SK-N-SH (cell line): ENCODE measurements around the gene ECEL1.

Source experiments
- CTCF ChIP-seq: fragments of 200-600 bp; sonication (generic); IDR thresholded peaks from 2 replicates; pipeline ENCODE4 v1.6.1; 2017; ENCODE audit warnings: antibody characterized with exemption, mild to moderate bottlenecking, moderate library complexity
- EP300 ChIP-seq, 2 experiments: IDR thresholded peaks; 2 replicates each; pipeline versions ENCODE4 v1.4.0 to v1.6.1; 2012; ENCODE audit warnings: borderline replicate concordance in 1 of 2, low read depth in 1 of 2, low read length in 1 of 2
- EZH2phosphoT487 ChIP-seq: fragments of 200-600 bp; sonication (generic); IDR thresholded peaks from 2 replicates; pipeline ENCODE4 v1.6.1; 2017; ENCODE audit warnings: low read depth, mixed run types, mild to moderate bottlenecking, antibody characterized with exemption, moderate library complexity, borderline replicate concordance
- FOXM1 ChIP-seq: IDR thresholded peaks from 2 replicates; pipeline ENCODE4 v1.4.0; 2012; ENCODE audit warnings: low read depth, mild to moderate bottlenecking
- IRF3 ChIP-seq: fragments of 150-350 bp; IDR thresholded peaks from 2 replicates; pipeline ENCODE4 v1.6.1; 2016; ENCODE audit warnings: mild to moderate bottlenecking, low read depth, low read length
- JUND ChIP-seq: IDR thresholded peaks from 2 replicates; pipeline ENCODE4 v1.4.0; 2012
- MEF2A ChIP-seq: IDR thresholded peaks from 2 replicates; pipeline ENCODE4 v1.4.0; 2012; ENCODE audit warnings: low read depth, borderline replicate concordance
- POLR2AphosphoS5 ChIP-seq: IDR thresholded peaks from 2 replicates; pipeline ENCODE4 v1.6.1; 2012; ENCODE audit warnings: low read depth, low read length
- RAD21 ChIP-seq: IDR thresholded peaks from 2 replicates; pipeline ENCODE4 v1.6.1; 2012; ENCODE audit warnings: mild to moderate bottlenecking, low read length
- TF ChIP-seq, protein P1 (sequence below): IDR thresholded peaks from 2 replicates; pipeline ENCODE4; 2012
- TF ChIP-seq, protein P2 (sequence below): IDR thresholded peaks from 2 replicates; pipeline ENCODE4 v1.4.0; 2012; ENCODE audit warnings: low read depth
- TF ChIP-seq, protein P3 (sequence below): fragments of 150-350 bp; IDR thresholded peaks from 2 replicates; pipeline ENCODE4 v1.6.1; 2017; ENCODE audit warnings: antibody characterized with exemption, low read length, low read depth, borderline replicate concordance
- TF ChIP-seq, protein P4 (sequence below): IDR thresholded peaks from 2 replicates; pipeline ENCODE4 v1.6.1; 2012; ENCODE audit warnings: mild to moderate bottlenecking, low read depth, low read length, moderate library complexity

DNA sequence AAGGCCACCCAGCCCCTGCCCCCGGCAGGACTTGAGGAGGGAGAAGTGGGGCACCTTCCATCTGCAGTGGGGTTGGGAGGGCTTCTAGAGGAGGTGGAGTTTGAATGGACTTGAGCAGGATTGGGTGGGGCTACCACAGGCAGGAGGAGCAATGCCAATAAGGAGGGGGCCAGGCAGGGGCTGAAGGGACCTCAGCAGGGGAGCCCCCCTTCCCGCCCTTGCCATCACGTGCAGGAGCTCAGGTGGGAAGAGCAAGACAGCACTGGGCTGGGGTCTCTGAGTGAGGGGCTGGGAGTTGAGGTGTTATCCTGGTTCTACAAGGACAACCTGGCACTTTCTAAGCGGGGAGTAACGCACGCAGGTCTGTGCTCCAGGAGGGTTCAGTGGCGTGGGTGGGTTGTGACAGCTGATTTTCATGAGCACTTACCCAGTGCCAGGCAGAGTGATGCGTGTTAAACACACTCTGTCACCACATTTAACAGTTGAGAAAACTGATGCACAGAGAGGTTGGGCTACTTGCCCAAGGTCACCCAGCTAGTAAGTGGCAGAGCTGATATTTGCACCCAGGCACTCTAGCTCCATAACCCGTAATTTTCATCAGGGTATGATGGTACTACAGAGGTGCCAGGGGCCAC is 43.1 kb upstream of the ECEL1 start:
- no peak for TF ChIP-seq CTCF
- TF ChIP-seq RAD21, result no peak
- no peak for TF ChIP-seq IRF3
- TF ChIP-seq FOXM1, result no peak
- TF ChIP-seq, protein P1, sequence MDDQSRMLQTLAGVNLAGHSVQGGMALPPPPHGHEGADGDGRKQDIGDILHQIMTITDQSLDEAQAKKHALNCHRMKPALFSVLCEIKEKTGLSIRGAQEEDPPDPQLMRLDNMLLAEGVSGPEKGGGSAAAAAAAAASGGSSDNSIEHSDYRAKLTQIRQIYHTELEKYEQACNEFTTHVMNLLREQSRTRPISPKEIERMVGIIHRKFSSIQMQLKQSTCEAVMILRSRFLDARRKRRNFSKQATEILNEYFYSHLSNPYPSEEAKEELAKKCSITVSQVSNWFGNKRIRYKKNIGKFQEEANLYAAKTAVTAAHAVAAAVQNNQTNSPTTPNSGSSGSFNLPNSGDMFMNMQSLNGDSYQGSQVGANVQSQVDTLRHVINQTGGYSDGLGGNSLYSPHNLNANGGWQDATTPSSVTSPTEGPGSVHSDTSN, result no peak
- TF ChIP-seq, protein P2, sequence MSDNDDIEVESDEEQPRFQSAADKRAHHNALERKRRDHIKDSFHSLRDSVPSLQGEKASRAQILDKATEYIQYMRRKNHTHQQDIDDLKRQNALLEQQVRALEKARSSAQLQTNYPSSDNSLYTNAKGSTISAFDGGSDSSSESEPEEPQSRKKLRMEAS, result no peak
- TF ChIP-seq POLR2AphosphoS5, result no peak
- no peak for TF ChIP-seq EP300 (IDR thresholded peaks at IDR 0.05; ENCODE audit: borderline replicate concordance in 1 of 2, low read depth in 1 of 2, low read length in 1 of 2)
- TF ChIP-seq, protein P3, sequence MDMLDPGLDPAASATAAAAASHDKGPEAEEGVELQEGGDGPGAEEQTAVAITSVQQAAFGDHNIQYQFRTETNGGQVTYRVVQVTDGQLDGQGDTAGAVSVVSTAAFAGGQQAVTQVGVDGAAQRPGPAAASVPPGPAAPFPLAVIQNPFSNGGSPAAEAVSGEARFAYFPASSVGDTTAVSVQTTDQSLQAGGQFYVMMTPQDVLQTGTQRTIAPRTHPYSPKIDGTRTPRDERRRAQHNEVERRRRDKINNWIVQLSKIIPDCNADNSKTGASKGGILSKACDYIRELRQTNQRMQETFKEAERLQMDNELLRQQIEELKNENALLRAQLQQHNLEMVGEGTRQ, result no peak
- TF ChIP-seq, protein P4, sequence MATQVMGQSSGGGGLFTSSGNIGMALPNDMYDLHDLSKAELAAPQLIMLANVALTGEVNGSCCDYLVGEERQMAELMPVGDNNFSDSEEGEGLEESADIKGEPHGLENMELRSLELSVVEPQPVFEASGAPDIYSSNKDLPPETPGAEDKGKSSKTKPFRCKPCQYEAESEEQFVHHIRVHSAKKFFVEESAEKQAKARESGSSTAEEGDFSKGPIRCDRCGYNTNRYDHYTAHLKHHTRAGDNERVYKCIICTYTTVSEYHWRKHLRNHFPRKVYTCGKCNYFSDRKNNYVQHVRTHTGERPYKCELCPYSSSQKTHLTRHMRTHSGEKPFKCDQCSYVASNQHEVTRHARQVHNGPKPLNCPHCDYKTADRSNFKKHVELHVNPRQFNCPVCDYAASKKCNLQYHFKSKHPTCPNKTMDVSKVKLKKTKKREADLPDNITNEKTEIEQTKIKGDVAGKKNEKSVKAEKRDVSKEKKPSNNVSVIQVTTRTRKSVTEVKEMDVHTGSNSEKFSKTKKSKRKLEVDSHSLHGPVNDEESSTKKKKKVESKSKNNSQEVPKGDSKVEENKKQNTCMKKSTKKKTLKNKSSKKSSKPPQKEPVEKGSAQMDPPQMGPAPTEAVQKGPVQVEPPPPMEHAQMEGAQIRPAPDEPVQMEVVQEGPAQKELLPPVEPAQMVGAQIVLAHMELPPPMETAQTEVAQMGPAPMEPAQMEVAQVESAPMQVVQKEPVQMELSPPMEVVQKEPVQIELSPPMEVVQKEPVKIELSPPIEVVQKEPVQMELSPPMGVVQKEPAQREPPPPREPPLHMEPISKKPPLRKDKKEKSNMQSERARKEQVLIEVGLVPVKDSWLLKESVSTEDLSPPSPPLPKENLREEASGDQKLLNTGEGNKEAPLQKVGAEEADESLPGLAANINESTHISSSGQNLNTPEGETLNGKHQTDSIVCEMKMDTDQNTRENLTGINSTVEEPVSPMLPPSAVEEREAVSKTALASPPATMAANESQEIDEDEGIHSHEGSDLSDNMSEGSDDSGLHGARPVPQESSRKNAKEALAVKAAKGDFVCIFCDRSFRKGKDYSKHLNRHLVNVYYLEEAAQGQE, result no peak
- no peak for TF ChIP-seq MEF2A
- no peak for TF ChIP-seq EZH2phosphoT487
- no peak for TF ChIP-seq JUND
